Measurements from ENCODE around the gene CHST2. TPM values are rescaled to one million over a fixed set of nuclear protein-coding genes. Genes with fewer than 3 reads are reported as not detected.

The CHST2 gene
- polyA plus RNA-seq, 1 experiment, result 0.38 TPM

DNA sequence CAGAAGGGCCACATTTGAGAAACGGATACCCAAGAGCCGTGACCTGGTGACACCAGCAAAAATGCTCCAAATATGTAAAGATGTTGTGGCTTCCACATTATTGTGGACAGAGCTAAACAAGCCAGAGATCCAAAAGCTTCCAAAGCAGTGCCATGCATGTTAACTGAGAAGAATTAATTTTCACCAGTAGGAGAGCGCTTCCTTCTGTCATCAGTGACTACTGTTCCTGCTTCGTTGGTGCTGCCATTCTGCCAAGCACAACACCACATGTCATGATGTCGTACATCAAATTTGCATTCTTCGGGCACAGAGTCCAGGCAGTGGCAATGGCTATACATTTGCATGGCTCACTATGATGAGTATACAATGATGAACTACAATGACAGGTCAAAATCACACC, 19.1 kb upstream of the CHST2 start:
- CTCF ChIA-PET, result no interaction called here
- TF ChIP-seq, protein P1, sequence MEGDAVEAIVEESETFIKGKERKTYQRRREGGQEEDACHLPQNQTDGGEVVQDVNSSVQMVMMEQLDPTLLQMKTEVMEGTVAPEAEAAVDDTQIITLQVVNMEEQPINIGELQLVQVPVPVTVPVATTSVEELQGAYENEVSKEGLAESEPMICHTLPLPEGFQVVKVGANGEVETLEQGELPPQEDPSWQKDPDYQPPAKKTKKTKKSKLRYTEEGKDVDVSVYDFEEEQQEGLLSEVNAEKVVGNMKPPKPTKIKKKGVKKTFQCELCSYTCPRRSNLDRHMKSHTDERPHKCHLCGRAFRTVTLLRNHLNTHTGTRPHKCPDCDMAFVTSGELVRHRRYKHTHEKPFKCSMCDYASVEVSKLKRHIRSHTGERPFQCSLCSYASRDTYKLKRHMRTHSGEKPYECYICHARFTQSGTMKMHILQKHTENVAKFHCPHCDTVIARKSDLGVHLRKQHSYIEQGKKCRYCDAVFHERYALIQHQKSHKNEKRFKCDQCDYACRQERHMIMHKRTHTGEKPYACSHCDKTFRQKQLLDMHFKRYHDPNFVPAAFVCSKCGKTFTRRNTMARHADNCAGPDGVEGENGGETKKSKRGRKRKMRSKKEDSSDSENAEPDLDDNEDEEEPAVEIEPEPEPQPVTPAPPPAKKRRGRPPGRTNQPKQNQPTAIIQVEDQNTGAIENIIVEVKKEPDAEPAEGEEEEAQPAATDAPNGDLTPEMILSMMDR (IDR thresholded peaks at IDR 0.05; ENCODE audit: insufficient read depth, low read depth, low read length), result no peak

GRCh38 chr3:143101792-143102381, 17.7 kb upstream of the CHST2 start:
- TF ChIP-seq, protein P1 (IDR thresholded peaks at IDR 0.05; ENCODE audit: insufficient read depth, low read depth, low read length), result no peak
- no peak overlapping the region for H3K4me3 ChIP-seq (ENCODE audit: low read depth, low read length)
- no peaks in the 10 kb centered on the region; the same call in 1 of the 2 replicates for H3K27me3 ChIP-seq (ENCODE audit: control insufficient read depth, insufficient read depth, low read length)
- ChIA-PET POLR2A (no interaction called here), CTCF (no interaction called here)
- H3K36me3 ChIP-seq (ENCODE audit: control insufficient read depth, insufficient read depth, low read length), result no peaks in the 10 kb centered on the region
- DNase-seq (ENCODE audit: low read depth), result no peak

More for the DNA sequence above, 19.1 kb upstream of the CHST2 start:
- no peaks in the 10 kb centered on the region for H3K36me3 ChIP-seq (ENCODE audit: control insufficient read depth, insufficient read depth, low read length)
- H3K27me3 ChIP-seq (ENCODE audit: control insufficient read depth, insufficient read depth, low read length), result no peaks in the 10 kb centered on the region; the same call in 1 of the 2 replicates
- H3K4me3 ChIP-seq (ENCODE audit: low read depth, low read length), result no peak overlapping the region
- DNase-seq (ENCODE audit: low read depth), result no peak
- POLR2A ChIA-PET, result no interaction called here

DNA sequence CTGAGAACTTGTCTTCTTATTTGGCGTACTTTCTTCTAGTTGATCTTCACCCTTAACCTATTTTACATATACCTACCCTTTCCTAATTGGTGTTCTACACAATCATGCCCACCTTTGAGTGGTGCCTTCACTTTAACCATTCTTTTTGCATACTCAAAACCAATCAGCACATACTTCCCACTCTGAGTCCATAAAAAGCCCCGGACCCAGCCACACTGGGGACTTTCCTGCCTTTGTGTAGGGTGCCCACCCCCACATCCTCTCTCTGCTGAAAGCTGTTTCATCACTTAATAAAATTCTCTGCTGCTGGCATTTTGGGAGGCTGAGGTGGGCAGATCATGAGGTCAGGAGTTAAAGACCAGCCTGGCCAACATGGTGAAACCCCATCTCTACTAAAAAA, 15.9 kb upstream of the CHST2 start:
- no peak for DNase-seq (ENCODE audit: low read depth)
- ChIA-PET POLR2A (no interaction called here), CTCF (interaction anchor here (1.0 to 1.1 kb wide), 2 partner anchors 66 to 571 kb away, joined by 3 read pairs; no protein-coding TSS in a partner anchor)
- Histone ChIP-seq H3K27me3 (ENCODE audit: control insufficient read depth, insufficient read depth, low read length) (no peaks in the 10 kb centered on the region; the same call in 1 of the 2 replicates), H3K36me3 (ENCODE audit: control insufficient read depth, insufficient read depth, low read length) (no peaks in the 10 kb centered on the region), H3K4me3 (ENCODE audit: low read depth, low read length) (no peak overlapping the region)
- TF ChIP-seq, protein P1 (IDR thresholded peaks at IDR 0.05; ENCODE audit: insufficient read depth, low read depth, low read length), result no peak

- no peak for DNase-seq (ENCODE audit: low read depth)
- CTCF ChIA-PET, result no interaction called here
- POLR2A ChIA-PET, result no interaction called here
- H3K4me3 ChIP-seq (ENCODE audit: low read depth, low read length), result no peak overlapping the region
- no peaks in the 10 kb centered on the region for H3K27me3 ChIP-seq (ENCODE audit: control insufficient read depth, insufficient read depth, low read length)
- TF ChIP-seq, protein P1 (IDR thresholded peaks at IDR 0.05; ENCODE audit: insufficient read depth, low read depth, low read length), result no peak
- H3K36me3 ChIP-seq (ENCODE audit: control insufficient read depth, insufficient read depth, low read length), result no peaks in the 10 kb centered on the region
Measured at GRCh38 chr3:143105170-143105569, 14.4 kb upstream of the CHST2 start.

DNA sequence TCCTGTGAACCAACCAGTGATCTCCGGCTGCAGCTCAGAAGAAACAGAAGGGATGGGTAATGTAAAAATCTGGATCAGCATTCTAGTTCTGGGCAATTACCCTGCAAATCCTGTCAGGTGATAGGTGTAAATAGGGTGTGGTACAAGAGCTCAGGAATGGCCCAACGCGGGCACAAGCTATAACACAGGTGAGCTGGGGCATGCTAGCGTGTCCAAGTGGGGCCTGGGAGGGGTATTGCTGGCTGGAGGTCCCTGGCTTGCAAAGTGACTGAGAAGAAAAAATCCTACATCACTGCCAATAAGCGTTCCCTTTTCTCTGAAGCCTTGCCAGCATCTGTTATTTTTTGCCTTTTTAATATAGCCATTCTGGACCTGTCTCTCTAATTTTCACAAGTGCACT, 9.7 kb upstream of the CHST2 start:
- POLR2A ChIA-PET, result no interaction called here
- H3K36me3 ChIP-seq (ENCODE audit: control insufficient read depth, insufficient read depth, low read length), result no peaks in the 10 kb centered on the region
- CTCF ChIA-PET, result no interaction called here

More for the DNA sequence above, 9.7 kb upstream of the CHST2 start:
- DNase-seq (ENCODE audit: low read depth), result no peak
- Histone ChIP-seq H3K27me3 (ENCODE audit: control insufficient read depth, insufficient read depth, low read length) (no peaks in the 10 kb centered on the region; the same call in 1 of the 2 replicates), H3K4me3 (ENCODE audit: low read depth, low read length) (no peak overlapping the region)
- TF ChIP-seq, protein P1 (IDR thresholded peaks at IDR 0.05; ENCODE audit: insufficient read depth, low read depth, low read length), result no peak

Measured in BJ (cell line).